ENCODE data around the gene RGS17.
"Not testable (repeated sequence)": the region's sequence is repeated elsewhere in the genome, so short reads cannot be mapped to it uniquely, and the experiment has no call there.

Gene RGS17

GRCh38 chr6:153131037-153131981 lies at the start of gene RGS17:
TSS of gene RGS17 (minus strand) at chr6:153131282. CDS start at chr6:153044018, 87,264 bp downstream.
- DNase-seq: no peak

- DNase-seq: no peak
These were observed 41.7 kb upstream of the RGS17 start for GRCh38 chr6:153172815-153173214.

GRCh38 chr6:153170511-153170910 lies 39.4 kb upstream of the RGS17 start:
- DNase-seq: no peak

- DNase-seq: no peak
These were observed 36.8 kb upstream of the RGS17 start for GRCh38 chr6:153167907-153168306.

- DNase-seq: no peak
These were observed 36.2 kb upstream of the RGS17 start for GRCh38 chr6:153167061-153167891.

- DNase-seq: no peak
These were observed 31.6 kb upstream of the RGS17 start for GRCh38 chr6:153162646-153163045.

- DNase-seq: no peak
These were observed 31.1 kb upstream of the RGS17 start for GRCh38 chr6:153162172-153162571.

- no peak for DNase-seq
These were observed 29.1 kb upstream of the RGS17 start for GRCh38 chr6:153160221-153160620.

- no peak for DNase-seq
These were observed 19.8 kb upstream of the RGS17 start for GRCh38 chr6:153150752-153151440.

GRCh38 chr6:153150371-153150751 lies 19.3 kb upstream of the RGS17 start:
- DNase-seq: no peak

GRCh38 chr6:153149891-153150290 lies 18.8 kb upstream of the RGS17 start:
- DNase-seq: no peak

GRCh38 chr6:153146413-153146812 lies 15.3 kb upstream of the RGS17 start:
- DNase-seq: no peak

GRCh38 chr6:153145591-153145990 lies 14.5 kb upstream of the RGS17 start:
- no peak for DNase-seq

GRCh38 chr6:153143200-153143599 lies 12.1 kb upstream of the RGS17 start:
- DNase-seq: no peak

- no peak for DNase-seq
These were observed 9.2 kb upstream of the RGS17 start for GRCh38 chr6:153140299-153140698.

GRCh38 chr6:153138930-153139329 lies 7.8 kb upstream of the RGS17 start:
- DNase-seq: no peak

- DNase-seq: no peak
These were observed 4.6 kb upstream of the RGS17 start for GRCh38 chr6:153135681-153136080.

- not testable (repeated sequence) for DNase-seq
These were observed 2.6 kb upstream of the RGS17 start for GRCh38 chr6:153133667-153134066.

GRCh38 chr6:153130515-153131036 lies 506 bp downstream of the RGS17 start:
- DNase-seq: no peak

- DNase-seq: no peak
These were observed 1.1 kb downstream of the RGS17 start for GRCh38 chr6:153129873-153130514.

- no peak for DNase-seq
These were observed 4.9 kb downstream of the RGS17 start for GRCh38 chr6:153126218-153126617.

- no peak for DNase-seq
These were observed 6.0 kb downstream of the RGS17 start for GRCh38 chr6:153125032-153125431.
